Heart right ventricle (tissue), 16 donors: ENCODE results near the gene PRKCQ. TPM values are rescaled to one million over a fixed set of nuclear protein-coding genes. Genes with fewer than 3 reads are reported as not detected.

ENCODE experiments used
- ATAC-seq, 8 donors: fragments of 200-7000 bp; cut with Tn5 transposase; one replicate each; pipeline ENCODE4 v1.9.1; 2020; ENCODE audit warnings: mild to moderate bottlenecking in 8 of 8, moderate library complexity in 8 of 8, moderate number of reproducible peaks in 1 of 8
- DNase-seq, 2 donors: peaks; one replicate each; pipeline ENCODE4 v3.0.0-alpha.2; 2020
- H3K27ac ChIP-seq, 10 donors: fragments of 200-600 bp; sonication (generic) in 2 of 10; one replicate each; pipeline versions ENCODE4 v1.5.0 to v1.8.0; 2020 to 2022; ENCODE audit warnings: mild to moderate bottlenecking in 3 of 10
- H3K27me3 ChIP-seq, 7 donors: fragments of 200-600 bp; one replicate each; pipeline ENCODE4 v1.8.0; 2021 to 2022; ENCODE audit warnings: mild to moderate bottlenecking in 2 of 7
- H3K36me3 ChIP-seq, 9 donors: fragments of 200-600 bp; sonication (generic) in 1 of 9; one replicate each; pipeline versions ENCODE4 v1.5.0 to v1.8.0; 2020 to 2022; ENCODE audit warnings: mild to moderate bottlenecking in 2 of 9
- H3K4me1 ChIP-seq, 9 donors: fragments of 200-600 bp; sonication (generic) in 1 of 9; one replicate each; pipeline versions ENCODE4 v1.5.0 to v1.8.0; 2020 to 2022; ENCODE audit warnings: mild to moderate bottlenecking in 4 of 9
- H3K4me3 ChIP-seq, 10 donors: fragments of 200-600 bp; sonication (generic) in 2 of 10; one replicate each; pipeline versions ENCODE4 v1.5.0 to v1.8.0; 2020 to 2022; ENCODE audit warnings: mild to moderate bottlenecking in 7 of 10, moderate library complexity in 2 of 10
- H3K9me3 ChIP-seq, 11 donors: fragments of 200-600 bp in 10 of 11; sonication (generic) in 2 of 11; one replicate each; pipeline versions ENCODE4 v1.5.0 to v1.8.0; 2013 to 2022; ENCODE audit warnings: mild to moderate bottlenecking in 2 of 11, control low read depth in 1 of 11, moderate library complexity in 1 of 11
- CTCF ChIP-seq, 9 donors: fragments of 200-600 bp; sonication (generic) in 2 of 9; IDR thresholded peaks; one replicate each; pipeline versions ENCODE4 v1.5.0 to v1.8.0; 2021 to 2022; ENCODE audit warnings: antibody characterized with exemption in 9 of 9, mild to moderate bottlenecking in 5 of 9, moderate library complexity in 1 of 9
- WGBS, 2 donors: extraction: QIAGEN DNeasy Blood & Tissue Kit; methylation state at CpG; one replicate each; pipeline ENCODE4 v1.1.7; 2013; ENCODE audit warnings: inconsistent platforms in 1 of 2; 5-methylcytosine and 5-hydroxymethylcytosine counted together
- intact Hi-C, 10 donors: fragments of 100-400 bp; cut with DNase I; formaldehyde crosslinking; loops; one replicate each; pipeline versions ENCODE4 v1.11.1 to v1.14.2; 2022
- polyA plus RNA-seq, 2 donors: library from polyadenylated mRNA; stranded (reverse); fragments of 200-250 nt; gene quantifications; one replicate each; pipeline ENCODE4 v1.2.3, GENCODE V29; 2013
- total RNA-seq, 10 donors: library from RNA; stranded (reverse); fragmentation: NEBNext Ultra II Directional in 3 of 10; extraction: Animal tissue kit (Norgen Biotek cat#: 25700) in 3 of 10; gene quantifications; one replicate each; pipeline versions ENCODE4 v1.2.1 to v1.2.4, GENCODE V29; 2021 to 2023
- donor health status: Arrhythmogenic right ventricular cardiomyopathy.
- donor health status: ischemic (EF 13 %, LVEDD 7.1; RV severe dilation, severe dysfunction).
- donor health status: healthy with polysubstance abuse.
- donor health status: DM: no; HTN: yes; CAD: no.
- donor health status: DM: no; HTN: no; CAD: no.
- donor health status: ischemic (EF 25% LVEDD 6.9; RV normal size, moderate dysfunction).
- donor health status: ischemic (EF 25% LVEDD 5.7; RV mildly dilated, moderate dysfunction).
- donor health status: healthy.
- donor health status: DM: yes; HTN: yes; CAD: no.
- donor health status: Ischemic cardiomyopathy.
- donor health status: ischemic (EF 35%, LVEDD 5.7; RV mildly dilated, moderate dysfunction).
- donor health status: nonischemic (EF 11% LVEDD 7.7; RV severe dilation, severe dysfunction).
- donor health status: DM: yes; HTN: yes; CAD: no.
- donor health status: PGD.
- donor health status: ischemic (EF 29% LVEDD 5.4; RV normal size, mild dysfunction).
- donor health status: nonischemic (EF 23%, LVEDD 6.1; RV moderate dilation, normal function).

PRKCQ gene
- total and polyA plus RNA-seq, 12 donors: 0.04 to 2.0 (median 0.27) TPM; not detected in 2

GRCh38 chr10:6493521-6494441 lies 86.3 kb downstream of the PRKCQ start:
- Histone ChIP-seq H3K36me3 (no peaks in the 10 kb centered on the region), H3K27me3 (peaks cover 0 to 41% (median 9%) of the 10 kb centered on the region in 7 donors), H3K4me3 (no peak overlapping the region), H3K27ac (peak overlapping the region in 1 of 10 donors; percentile 66), H3K4me1 (peaks cover 0 to 41% (median 0%) of the 10 kb centered on the region in 9 donors), H3K9me3 (no peaks in the 10 kb centered on the region)
- DNase-seq: no peak
- intact Hi-C loops: no loop called here
- WGBS, 2 donors: 69 to 72% methylated on average over 11 of the region's 11 CpGs
- TF ChIP-seq CTCF (IDR thresholded peaks at IDR 0.05): no peak
- no peak for ATAC-seq

- WGBS, 2 donors: 87 to 90% methylated on average over 10 of the region's 10 CpGs
- Histone ChIP-seq H3K4me3 (peak overlapping the region in 1 of 10 donors; percentile 22), H3K36me3 (no peaks in the 10 kb centered on the region), H3K27ac (peak overlapping the region in 1 of 10 donors; percentile 66), H3K9me3 (no peaks in the 10 kb centered on the region), H3K27me3 (peaks cover 0 to 35% (median 9%) of the 10 kb centered on the region in 7 donors), H3K4me1 (peaks cover 0 to 34% (median 0%) of the 10 kb centered on the region in 9 donors)
- DNase-seq (no peak), ATAC-seq (no peak)
- no peak for TF ChIP-seq CTCF (IDR thresholded peaks at IDR 0.05)
- intact Hi-C loops: no loop called here
These were observed 87.2 kb downstream of the PRKCQ start for GRCh38 chr10:6492896-6493295.

GRCh38 chr10:6491841-6492609 lies 88.1 kb downstream of the PRKCQ start:
- DNase-seq (no peak), ATAC-seq (no peak)
- Histone ChIP-seq H3K4me3 (peak overlapping the region in 1 of 10 donors; percentile 22), H3K27me3 (peaks cover 0 to 27% (median 9%) of the 10 kb centered on the region in 7 donors), H3K9me3 (no peaks in the 10 kb centered on the region), H3K4me1 (peaks cover 0 to 34% (median 0%) of the 10 kb centered on the region in 9 donors), H3K27ac (peak overlapping the region in 1 of 10 donors; percentile 66), H3K36me3 (no peaks in the 10 kb centered on the region)
- 60 to 64% methylated on average over 9 of the region's 9 CpGs for WGBS, 2 donors
- no peak for TF ChIP-seq CTCF (IDR thresholded peaks at IDR 0.05)
- intact Hi-C loops: no loop called here

- Histone ChIP-seq H3K36me3 (no peaks in the 10 kb centered on the region), H3K27me3 (peaks cover 0 to 19% (median 9%) of the 10 kb centered on the region in 7 donors), H3K27ac (peak overlapping the region in 1 of 10 donors; percentile 58), H3K4me3 (no peak overlapping the region), H3K4me1 (peaks cover 0 to 32% (median 0%) of the 10 kb centered on the region in 9 donors), H3K9me3 (no peaks in the 10 kb centered on the region)
- no peak for ATAC-seq
- no peak for TF ChIP-seq CTCF (IDR thresholded peaks at IDR 0.05)
- intact Hi-C loops: no loop called here
- 68 to 71% methylated on average over 4 of the region's 4 CpGs for WGBS, 2 donors
- no peak for DNase-seq
These were observed 89.5 kb downstream of the PRKCQ start for GRCh38 chr10:6490614-6491013.
